Esophagus squamous epithelium (tissue), 5 donors: ENCODE results near the gene FAM171A1. TPM values are rescaled to one million over a fixed set of nuclear protein-coding genes. Genes with fewer than 3 reads are reported as not detected.

Source experiments
- DNase-seq: peaks from one replicate; lab custom pipeline; 2025; lab: John Stamatoyannopoulos, UW
- H3K27ac ChIP-seq, 4 donors: fragments of 200-600 bp; sonication (generic); one replicate each; pipeline ENCODE4 v1.5.1; 2016 to 2019; ENCODE audit warnings: mild to moderate bottlenecking in 1 of 4
- H3K27me3 ChIP-seq, 4 donors: fragments of 200-600 bp; sonication (generic); 1 replicate in 3 of 4; 2 replicates in 1 of 4; pipeline versions ENCODE4 v1.5.1 to v1.6.0; 2017 to 2021; ENCODE audit warnings: antibody characterized with exemption in 1 of 4
- H3K36me3 ChIP-seq, 3 donors: fragments of 200-600 bp; sonication (generic); one replicate each; pipeline ENCODE4 v1.5.1; 2016 to 2019
- H3K4me1 ChIP-seq, 3 donors: fragments of 200-600 bp; sonication (generic); one replicate each; pipeline ENCODE4 v1.5.1; 2017 to 2019
- H3K4me3 ChIP-seq, 4 donors: fragments of 200-600 bp; sonication (generic); 1 replicate in 3 of 4; 2 replicates in 1 of 4; pipeline ENCODE4 v1.5.1; 2016 to 2019; ENCODE audit warnings: mild to moderate bottlenecking in 2 of 4, moderate library complexity in 1 of 4
- H3K9me3 ChIP-seq, 3 donors: fragments of 200-600 bp; sonication (generic); one replicate each; pipeline ENCODE4 v1.5.1; 2016 to 2019
- CTCF ChIP-seq, 6 experiments: fragments of 450-650 bp in 4 of 6; fragments of 200-600 bp in 2 of 6; sonication (generic) in 2 of 6; IDR thresholded peaks; one replicate each; pipeline ENCODE4 v1.5.1; 2016 to 2019; ENCODE audit warnings: antibody characterized with exemption in 6 of 6, mild to moderate bottlenecking in 4 of 6, moderate library complexity in 4 of 6
- POLR2A ChIP-seq, 4 donors: fragments of 450-650 bp; IDR thresholded peaks; one replicate each; pipeline ENCODE4 v1.6.1; 2017; ENCODE audit warnings: antibody characterized with exemption in 4 of 4, mild to moderate bottlenecking in 4 of 4, moderate library complexity in 3 of 4
- WGBS, 2 donors: methylation state at CpG; one replicate each; pipeline ENCODE4 v1.1.5; 2018; 5-methylcytosine and 5-hydroxymethylcytosine counted together
- intact Hi-C: fragments of 100-400 bp; cut with DNase I; formaldehyde crosslinking; loops from one replicate; pipeline ENCODE4 v1.15.0; 2022
- total RNA-seq, 4 donors: library from RNA; depleted of rRNA; stranded (reverse); fragments of >200 nt; gene quantifications; one replicate each; pipeline ENCODE4 v1.1.0, GENCODE V29; 2016
- donor health status: DM: yes; HTN: yes; CAD: no.

The FAM171A1 gene
- total RNA-seq, 4 donors from 2014 or later, result 3.8 to 10.9 (median 5.3) TPM

GRCh38 chr10:15324113-15324512, 47.0 kb downstream of the FAM171A1 start:
- no peaks in the 10 kb centered on the region for H3K36me3 ChIP-seq
- intact Hi-C loops, result no loop called here
- H3K9me3 ChIP-seq, result no peaks in the 10 kb centered on the region
- H3K4me1 ChIP-seq, result peaks cover 0 to 39% (median 3%) of the 10 kb centered on the region in 3 donors
- no peak for DNase-seq
- H3K4me3 ChIP-seq, result no peak overlapping the region
- no peaks in the 10 kb centered on the region for H3K27me3 ChIP-seq
- no peak overlapping the region for H3K27ac ChIP-seq
- 78 to 91% methylated on average over 8 of the region's 8 CpGs for WGBS, 2 donors
- TF ChIP-seq POLR2A (IDR thresholded peaks at IDR 0.05) (no peak), CTCF (IDR thresholded peaks at IDR 0.05) (no peak)

- no peak for DNase-seq
- H3K27ac ChIP-seq, result no peak overlapping the region
- 33 to 70% methylated on average over 2 of the region's 2 CpGs for WGBS, 2 donors
- no peaks in the 10 kb centered on the region for H3K27me3 ChIP-seq
- intact Hi-C loops, result no loop called here
- H3K4me1 ChIP-seq, result peaks cover 0 to 39% (median 3%) of the 10 kb centered on the region in 3 donors
- no peaks in the 10 kb centered on the region for H3K36me3 ChIP-seq
- TF ChIP-seq CTCF (IDR thresholded peaks at IDR 0.05), result no peak
- H3K4me3 ChIP-seq, result no peak overlapping the region
- H3K9me3 ChIP-seq, result no peaks in the 10 kb centered on the region
Measured at GRCh38 chr10:15322356-15322755, 48.7 kb downstream of the FAM171A1 start.

- H3K4me1 ChIP-seq, result peaks cover 0 to 38% (median 3%) of the 10 kb centered on the region in 3 donors
- DNase-seq, result no peak
- no peak for TF ChIP-seq CTCF (IDR thresholded peaks at IDR 0.05)
Measured at GRCh38 chr10:15321431-15322341, 49.4 kb downstream of the FAM171A1 start.

GRCh38 chr10:15320522-15321203, 50.4 kb downstream of the FAM171A1 start:
- Histone ChIP-seq H3K4me1 (peaks cover 0 to 28% (median 0%) of the 10 kb centered on the region in 3 donors), H3K27ac (no peak overlapping the region), H3K4me3 (no peak overlapping the region), H3K9me3 (no peaks in the 10 kb centered on the region), H3K36me3 (no peaks in the 10 kb centered on the region), H3K27me3 (no peaks in the 10 kb centered on the region)
- TF ChIP-seq CTCF (IDR thresholded peaks at IDR 0.05), result no peak
- no peak for TF ChIP-seq POLR2A (IDR thresholded peaks at IDR 0.05)
- 54 to 67% methylated on average over 3 of the region's 3 CpGs for WGBS, 2 donors
- DNase-seq, result no peak
- intact Hi-C loops, result no loop called here

More at GRCh38 chr10:15321431-15322341, 49.4 kb downstream of the FAM171A1 start:
- 33% methylated on average over 6 of the region's 6 CpGs for WGBS, 2 donors
- Histone ChIP-seq H3K4me3 (no peak overlapping the region), H3K36me3 (no peaks in the 10 kb centered on the region), H3K27me3 (no peaks in the 10 kb centered on the region), H3K9me3 (no peaks in the 10 kb centered on the region), H3K27ac (no peak overlapping the region)
- intact Hi-C loops, result no loop called here

- DNase-seq, result no peak
- 89 to 93% methylated on average over 7 of the region's 7 CpGs for WGBS, 2 donors
- intact Hi-C loops, result no loop called here
- H3K9me3 ChIP-seq, result no peaks in the 10 kb centered on the region
- peaks cover 0 to 23% (median 0%) of the 10 kb centered on the region in 3 donors for H3K4me1 ChIP-seq
- H3K4me3 ChIP-seq, result no peak overlapping the region
- no peaks in the 10 kb centered on the region for H3K36me3 ChIP-seq
- H3K27me3 ChIP-seq, result no peaks in the 10 kb centered on the region
- no peak overlapping the region for H3K27ac ChIP-seq
- TF ChIP-seq CTCF (IDR thresholded peaks at IDR 0.05) (no peak), POLR2A (IDR thresholded peaks at IDR 0.05) (no peak)
Measured at GRCh38 chr10:15320118-15320517, 51.0 kb downstream of the FAM171A1 start.
